ENCODE data around the gene MGAT4A.

Gene MGAT4A

DNA sequence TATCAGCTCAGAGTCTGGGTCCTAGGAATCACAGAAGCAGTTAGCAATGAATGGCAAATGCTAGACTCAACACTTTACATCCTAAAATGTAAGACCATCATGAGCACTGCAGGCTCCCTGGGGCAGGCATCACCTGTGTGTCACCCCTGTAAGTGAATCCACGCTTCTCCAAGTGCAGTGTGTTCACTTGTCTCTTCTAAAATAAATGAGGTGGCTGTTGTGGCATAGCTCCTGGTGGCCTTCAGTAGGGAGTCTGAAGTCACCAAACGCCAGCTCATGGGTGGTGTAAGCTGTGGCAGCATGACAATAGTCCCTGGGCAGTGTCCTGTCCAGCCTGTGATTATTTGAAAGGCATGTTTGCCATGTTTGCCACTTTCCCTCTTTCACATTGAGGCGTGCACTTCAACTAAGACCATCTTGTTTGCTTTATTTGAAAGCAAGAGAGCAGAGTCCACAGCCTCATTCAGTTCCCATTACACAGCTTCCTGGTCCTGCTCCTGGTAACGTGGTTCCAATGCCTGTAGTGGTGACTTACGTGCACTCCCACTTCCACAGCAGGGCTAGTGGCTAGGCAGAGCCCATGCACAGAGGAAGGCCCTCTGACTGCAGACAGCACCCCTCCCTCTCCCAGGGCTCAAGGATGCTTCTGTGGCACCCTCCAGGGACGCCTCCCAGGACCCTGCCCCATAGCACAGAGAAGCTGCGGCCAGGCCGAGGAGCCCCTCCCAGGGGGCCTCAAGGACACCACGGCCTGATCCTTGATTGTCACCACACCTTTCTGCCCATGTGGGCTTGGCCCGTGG lies 146.9 kb downstream of the MGAT4A start:
- TF ChIP-seq, protein P1, sequence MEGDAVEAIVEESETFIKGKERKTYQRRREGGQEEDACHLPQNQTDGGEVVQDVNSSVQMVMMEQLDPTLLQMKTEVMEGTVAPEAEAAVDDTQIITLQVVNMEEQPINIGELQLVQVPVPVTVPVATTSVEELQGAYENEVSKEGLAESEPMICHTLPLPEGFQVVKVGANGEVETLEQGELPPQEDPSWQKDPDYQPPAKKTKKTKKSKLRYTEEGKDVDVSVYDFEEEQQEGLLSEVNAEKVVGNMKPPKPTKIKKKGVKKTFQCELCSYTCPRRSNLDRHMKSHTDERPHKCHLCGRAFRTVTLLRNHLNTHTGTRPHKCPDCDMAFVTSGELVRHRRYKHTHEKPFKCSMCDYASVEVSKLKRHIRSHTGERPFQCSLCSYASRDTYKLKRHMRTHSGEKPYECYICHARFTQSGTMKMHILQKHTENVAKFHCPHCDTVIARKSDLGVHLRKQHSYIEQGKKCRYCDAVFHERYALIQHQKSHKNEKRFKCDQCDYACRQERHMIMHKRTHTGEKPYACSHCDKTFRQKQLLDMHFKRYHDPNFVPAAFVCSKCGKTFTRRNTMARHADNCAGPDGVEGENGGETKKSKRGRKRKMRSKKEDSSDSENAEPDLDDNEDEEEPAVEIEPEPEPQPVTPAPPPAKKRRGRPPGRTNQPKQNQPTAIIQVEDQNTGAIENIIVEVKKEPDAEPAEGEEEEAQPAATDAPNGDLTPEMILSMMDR (IDR thresholded peaks at IDR 0.05; ENCODE audit: insufficient read depth, low read length, poor library complexity, severe bottlenecking) = no peak
- H3K27me3 ChIP-seq (replicated peaks; ENCODE audit: control insufficient read depth, insufficient read depth, low read length) = no peaks in the 10 kb centered on the region
- no peak for DNase-seq (ENCODE audit: extremely low read depth, insufficient read length)
- H3K4me3 ChIP-seq (replicated peaks; ENCODE audit: low read depth, low read length) = no peak overlapping the region
- peaks cover 17% of the 10 kb centered on the region for H3K36me3 ChIP-seq (ENCODE audit: control insufficient read depth, insufficient read depth, low read length)

DNA sequence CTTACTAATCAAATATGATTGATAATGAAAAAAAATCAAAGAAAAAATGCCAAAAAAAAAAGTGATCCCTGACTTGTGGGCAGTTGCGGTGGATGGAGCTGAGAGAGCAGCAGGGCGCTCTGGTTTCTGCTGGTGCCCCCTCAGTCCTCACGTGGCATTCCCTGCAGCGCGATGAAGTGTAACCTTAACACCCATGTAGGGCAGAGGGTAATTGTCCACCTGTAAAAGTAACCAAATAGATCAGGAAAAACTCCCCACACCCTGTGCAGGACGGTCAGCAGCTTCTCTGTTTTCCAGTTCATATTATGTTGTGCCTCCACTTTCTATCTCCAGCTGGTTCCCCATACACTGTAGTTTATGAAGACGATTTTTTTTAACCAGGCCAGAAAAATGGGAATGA lies 147.7 kb downstream of the MGAT4A start:
- DNase-seq (ENCODE audit: extremely low read depth, insufficient read length) = no peak
- Histone ChIP-seq H3K4me3 (replicated peaks; ENCODE audit: low read depth, low read length) (no peak overlapping the region), H3K27me3 (replicated peaks; ENCODE audit: control insufficient read depth, insufficient read depth, low read length) (no peaks in the 10 kb centered on the region), H3K36me3 (ENCODE audit: control insufficient read depth, insufficient read depth, low read length) (peaks cover 17% of the 10 kb centered on the region)
- TF ChIP-seq, protein P1 (IDR thresholded peaks at IDR 0.05; ENCODE audit: insufficient read depth, low read length, poor library complexity, severe bottlenecking) = no peak

DNA sequence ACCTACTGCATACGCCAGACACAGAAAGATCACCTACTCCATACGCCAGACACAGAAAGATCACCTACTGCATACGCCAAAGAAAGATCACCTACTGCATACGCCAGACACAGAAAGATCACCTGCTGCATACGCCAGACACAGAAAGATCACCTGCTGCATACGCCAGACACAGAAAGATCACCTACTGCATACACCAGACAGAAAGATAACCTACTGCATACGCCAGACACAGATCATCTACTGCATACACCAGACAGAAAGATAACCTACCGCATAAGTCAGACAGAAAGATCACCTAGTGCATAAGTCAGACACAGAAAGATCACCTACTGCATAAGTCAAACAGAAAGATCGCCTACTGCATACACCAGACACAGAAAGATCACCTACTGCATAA lies 148.4 kb downstream of the MGAT4A start:
- no peak for DNase-seq (ENCODE audit: extremely low read depth, insufficient read length)
- TF ChIP-seq, protein P1 (IDR thresholded peaks at IDR 0.05; ENCODE audit: insufficient read depth, low read length, poor library complexity, severe bottlenecking) = no peak
- Histone ChIP-seq H3K36me3 (ENCODE audit: control insufficient read depth, insufficient read depth, low read length) (peaks cover 20% of the 10 kb centered on the region), H3K27me3 (replicated peaks; ENCODE audit: control insufficient read depth, insufficient read depth, low read length) (no peaks in the 10 kb centered on the region), H3K4me3 (replicated peaks; ENCODE audit: low read depth, low read length) (no peak overlapping the region)

DNA sequence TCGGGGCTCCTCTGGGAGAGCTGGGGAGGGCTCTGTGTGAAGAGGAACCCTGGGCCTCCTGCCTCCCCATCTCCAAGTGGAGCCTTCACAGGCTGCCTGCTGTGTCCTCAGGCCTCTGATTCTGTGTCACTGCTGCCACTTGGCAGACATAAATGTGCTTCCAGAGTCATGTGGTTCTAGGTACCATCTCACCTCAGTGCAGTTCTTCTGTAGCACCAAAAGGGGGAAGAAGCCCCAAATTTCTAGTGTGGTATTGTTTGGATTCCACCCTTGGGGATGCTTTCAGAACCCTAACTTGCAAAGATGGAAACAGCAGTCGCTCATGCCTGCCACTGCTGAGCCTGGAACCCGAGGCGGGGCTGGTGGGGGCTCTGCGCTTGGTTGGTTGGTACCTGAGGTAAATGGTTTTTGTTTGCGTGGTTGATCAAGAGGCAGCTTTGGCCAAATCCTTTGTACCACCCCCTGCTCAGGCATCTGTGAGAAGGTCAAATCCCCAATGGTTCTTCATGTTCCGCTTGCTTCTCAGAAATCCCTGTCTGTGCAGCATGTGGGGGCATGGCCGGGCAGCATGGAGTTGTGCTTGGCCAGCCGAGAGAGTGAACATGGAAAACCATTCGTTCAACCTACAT lies 150.2 kb downstream of the MGAT4A start:
- Histone ChIP-seq H3K4me3 (replicated peaks; ENCODE audit: low read depth, low read length) (no peak overlapping the region), H3K27me3 (replicated peaks; ENCODE audit: control insufficient read depth, insufficient read depth, low read length) (no peaks in the 10 kb centered on the region), H3K36me3 (ENCODE audit: control insufficient read depth, insufficient read depth, low read length) (peaks cover 30% of the 10 kb centered on the region)
- TF ChIP-seq, protein P1 (IDR thresholded peaks at IDR 0.05; ENCODE audit: insufficient read depth, low read length, poor library complexity, severe bottlenecking) = no peak
- DNase-seq (ENCODE audit: extremely low read depth, insufficient read length) = no peak

GRCh38 chr2:98579926-98580325 lies 151.0 kb downstream of the MGAT4A start:
- DNase-seq (ENCODE audit: extremely low read depth, insufficient read length) = no peak
- Histone ChIP-seq H3K4me3 (replicated peaks; ENCODE audit: low read depth, low read length) (no peak overlapping the region), H3K27me3 (replicated peaks; ENCODE audit: control insufficient read depth, insufficient read depth, low read length) (no peaks in the 10 kb centered on the region), H3K36me3 (ENCODE audit: control insufficient read depth, insufficient read depth, low read length) (peaks cover 32% of the 10 kb centered on the region)
- TF ChIP-seq, protein P1 (IDR thresholded peaks at IDR 0.05; ENCODE audit: insufficient read depth, low read length, poor library complexity, severe bottlenecking) = no peak
